GM12892 (cell line): ENCODE measurements around the gene CDKN1B.

ENCODE experiments used
- DNase-seq: peaks from one replicate; pipeline ENCODE4 v3.0.0; 2011; ENCODE audit not compliant: insufficient read length
- FAIRE-seq: peaks from 2 replicates; lab custom pipeline; 2011; peaks lifted over from hg19 to GRCh38; lab: Jason Lieb, UNC
- POLR2A ChIP-seq: IDR thresholded peaks from 2 replicates; pipeline ENCODE4 v1.6.1; 2011; ENCODE audit warnings: low read depth, low read length, control low read depth
- POLR2AphosphoS5 ChIP-seq: IDR thresholded peaks from 2 replicates; pipeline ENCODE4 v1.6.1; 2011; ENCODE audit warnings: low read depth, low read length, control low read depth
- TAF1 ChIP-seq: IDR thresholded peaks from 2 replicates; pipeline ENCODE4 v1.6.1; 2011; ENCODE audit warnings: low read depth, mild to moderate bottlenecking, control low read depth, low read length, borderline replicate concordance

Gene CDKN1B

GRCh38 chr12:12684375-12685106, 32.6 kb upstream of the CDKN1B start:
- no peak for TF ChIP-seq POLR2A
- no peak for TF ChIP-seq POLR2AphosphoS5
- TF ChIP-seq TAF1, result no peak
- FAIRE-seq, result peak; percentile 67
- DNase-seq, result no peak

DNA sequence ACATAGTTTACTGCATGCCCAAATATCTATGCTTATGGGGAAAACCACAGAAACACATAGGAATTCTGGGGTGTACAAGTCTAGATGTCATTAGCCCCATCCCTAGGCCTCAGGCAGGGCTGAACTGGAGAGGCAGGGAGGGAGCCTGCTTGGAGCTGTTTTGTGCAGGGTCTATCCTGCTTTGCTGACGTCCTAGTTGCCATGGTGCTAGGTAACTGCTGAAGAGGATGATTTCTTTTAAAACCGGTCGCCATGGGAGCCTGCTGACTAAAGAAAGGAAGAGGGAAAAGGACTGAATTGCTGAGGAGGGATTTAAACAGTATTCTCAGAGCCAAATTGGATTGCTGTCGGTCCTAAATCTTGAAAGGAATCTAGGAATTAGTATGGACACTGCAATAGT, 31.9 kb upstream of the CDKN1B start:
- no peak for FAIRE-seq
- no peak for TF ChIP-seq POLR2AphosphoS5
- TF ChIP-seq POLR2A, result no peak
- DNase-seq, result no peak

DNA sequence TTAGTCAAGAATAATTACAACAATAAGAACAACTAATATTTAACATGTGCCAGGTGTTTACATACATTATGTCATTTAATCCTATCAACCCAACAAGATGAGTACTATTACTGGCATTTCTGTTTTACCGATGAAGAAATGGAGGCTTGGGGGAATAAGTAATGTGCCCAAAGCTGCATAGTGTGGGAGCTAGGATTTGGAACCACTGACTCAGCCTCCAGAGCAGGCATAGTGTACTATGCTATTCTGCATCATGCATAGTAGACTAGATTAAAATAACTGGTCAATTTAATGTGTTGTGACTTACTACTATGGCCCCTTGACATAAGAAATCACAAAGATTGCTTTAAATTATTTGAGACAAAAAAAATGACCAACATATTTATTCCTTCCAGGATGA, 30.7 kb upstream of the CDKN1B start:
- TF ChIP-seq POLR2A, result no peak
- TF ChIP-seq POLR2AphosphoS5, result no peak
- TF ChIP-seq TAF1, result no peak
- no peak for FAIRE-seq
- no peak for DNase-seq

- FAIRE-seq (no peak), DNase-seq (no peak)
These were observed 30.2 kb upstream of the CDKN1B start for GRCh38 chr12:12686925-12687324.

GRCh38 chr12:12689647-12690300, 27.4 kb upstream of the CDKN1B start:
- no peak for TF ChIP-seq POLR2A
- no peak for TF ChIP-seq TAF1
- TF ChIP-seq POLR2AphosphoS5, result no peak
- FAIRE-seq, result peak; percentile 38
- DNase-seq, result no peak

More at GRCh38 chr12:12686925-12687324, 30.2 kb upstream of the CDKN1B start:
- TF ChIP-seq POLR2A, result no peak
- TF ChIP-seq TAF1, result no peak
- no peak for TF ChIP-seq POLR2AphosphoS5

- no peak for DNase-seq
- no peak for TF ChIP-seq TAF1
- TF ChIP-seq POLR2AphosphoS5, result no peak
- TF ChIP-seq POLR2A, result no peak
- peak; percentile 76 for FAIRE-seq
These were observed 25.6 kb upstream of the CDKN1B start for GRCh38 chr12:12691549-12691948.

GRCh38 chr12:12693111-12693671, 24.0 kb upstream of the CDKN1B start:
- TF ChIP-seq POLR2A (no peak), TAF1 (no peak), POLR2AphosphoS5 (no peak)
- FAIRE-seq (peak; percentile 86), DNase-seq (no peak)

GRCh38 chr12:12696562-12697383, 20.4 kb upstream of the CDKN1B start:
- DNase-seq (peak; percentile 52), FAIRE-seq (no peak)
- TF ChIP-seq TAF1 (no peak), POLR2A (0 out of 2 replicates have a peak, but pooled peaks have one; percentile 4), POLR2AphosphoS5 (no peak; the same call in 1 of the 2 replicates)

DNA sequence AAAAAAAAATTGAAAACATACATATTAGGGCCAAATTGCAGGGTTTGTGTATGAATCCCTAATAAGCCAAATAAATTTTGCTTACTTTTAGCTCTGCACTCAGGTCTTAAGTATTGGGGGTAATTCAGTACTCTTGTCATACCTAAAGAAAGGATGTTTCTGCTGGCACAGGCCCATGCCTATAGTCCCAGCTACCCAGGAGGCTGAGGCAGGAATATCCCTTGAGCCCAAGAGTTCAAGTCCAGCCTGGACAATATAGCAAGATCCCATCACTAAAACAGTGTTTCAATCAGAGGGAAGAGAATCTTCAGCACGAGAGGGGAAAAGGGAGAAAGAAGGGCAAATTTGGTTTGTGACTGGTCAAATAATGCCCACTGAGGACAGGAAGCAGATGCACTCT, 17.8 kb upstream of the CDKN1B start:
- FAIRE-seq (no peak), DNase-seq (no peak)
- TF ChIP-seq POLR2AphosphoS5 (no peak), TAF1 (no peak), POLR2A (no peak)

DNA sequence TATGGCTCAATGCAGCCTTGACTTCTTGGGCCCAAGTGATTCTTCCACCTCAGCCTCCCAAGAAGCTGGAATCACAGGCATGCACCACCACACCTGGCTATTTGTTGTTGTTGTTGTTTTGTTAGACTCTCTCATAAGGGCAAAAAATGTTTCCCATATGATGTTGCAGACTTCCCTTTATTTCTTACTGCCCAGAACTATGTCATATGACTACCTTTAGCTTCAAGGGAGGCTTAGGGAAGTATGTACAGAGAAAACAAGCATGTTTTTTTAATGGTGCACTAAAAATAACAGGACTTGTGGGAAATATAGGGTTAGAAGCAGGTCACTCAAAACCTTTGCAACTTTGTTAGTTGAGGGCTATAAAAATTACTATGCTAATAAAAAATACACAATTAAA, 16.9 kb upstream of the CDKN1B start:
- FAIRE-seq (no peak), DNase-seq (no peak)
- TF ChIP-seq TAF1 (no peak), POLR2A (no peak), POLR2AphosphoS5 (no peak)

GRCh38 chr12:12701457-12701856, 15.7 kb upstream of the CDKN1B start:
- no peak for DNase-seq
- FAIRE-seq, result no peak
- TF ChIP-seq TAF1, result no peak
- TF ChIP-seq POLR2A, result no peak
- TF ChIP-seq POLR2AphosphoS5, result no peak
